ENCODE results near the gene TRMT112.

TRMT112 gene

DNA sequence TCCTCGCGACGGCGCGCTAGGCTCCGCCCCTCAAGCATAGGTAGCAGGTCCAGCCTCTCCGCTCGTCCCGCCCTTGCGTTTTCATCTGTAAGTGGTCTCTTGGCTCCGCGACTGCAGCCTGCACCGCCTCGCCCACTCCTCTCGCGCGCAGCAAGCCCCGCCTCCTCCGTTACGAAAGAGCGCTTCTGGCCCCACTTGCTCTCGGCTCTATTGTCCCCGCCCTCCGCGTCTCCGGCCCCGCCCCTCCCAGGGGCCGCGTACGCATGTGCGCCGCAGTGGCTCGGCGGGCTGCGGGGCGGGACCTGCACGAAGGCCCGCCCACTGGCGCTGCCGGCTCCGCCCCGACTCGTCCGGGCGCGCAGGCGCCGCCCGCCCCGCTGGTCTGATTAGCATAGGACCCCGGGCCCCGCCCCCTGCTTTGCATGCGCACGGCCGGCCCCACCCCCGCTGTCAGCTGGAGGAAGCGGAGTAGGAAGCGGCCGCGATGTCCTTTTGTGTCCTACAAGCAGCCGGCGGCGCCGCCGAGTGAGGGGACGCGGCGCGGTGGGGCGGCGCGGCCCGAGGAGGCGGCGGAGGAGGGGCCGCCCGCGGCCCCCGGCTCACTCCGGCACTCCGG is 12.2 kb downstream of the TRMT112 start, which contains the start of gene ESRRA:
TSS of gene ESRRA (plus strand) at position 450 of the 616 bp plus-strand sequence. CDS start 1,656 bp downstream, outside the sequence.
- peak; percentile 92 for DNase-seq (ENCODE audit: low read depth)
- TF ChIP-seq, protein P1, sequence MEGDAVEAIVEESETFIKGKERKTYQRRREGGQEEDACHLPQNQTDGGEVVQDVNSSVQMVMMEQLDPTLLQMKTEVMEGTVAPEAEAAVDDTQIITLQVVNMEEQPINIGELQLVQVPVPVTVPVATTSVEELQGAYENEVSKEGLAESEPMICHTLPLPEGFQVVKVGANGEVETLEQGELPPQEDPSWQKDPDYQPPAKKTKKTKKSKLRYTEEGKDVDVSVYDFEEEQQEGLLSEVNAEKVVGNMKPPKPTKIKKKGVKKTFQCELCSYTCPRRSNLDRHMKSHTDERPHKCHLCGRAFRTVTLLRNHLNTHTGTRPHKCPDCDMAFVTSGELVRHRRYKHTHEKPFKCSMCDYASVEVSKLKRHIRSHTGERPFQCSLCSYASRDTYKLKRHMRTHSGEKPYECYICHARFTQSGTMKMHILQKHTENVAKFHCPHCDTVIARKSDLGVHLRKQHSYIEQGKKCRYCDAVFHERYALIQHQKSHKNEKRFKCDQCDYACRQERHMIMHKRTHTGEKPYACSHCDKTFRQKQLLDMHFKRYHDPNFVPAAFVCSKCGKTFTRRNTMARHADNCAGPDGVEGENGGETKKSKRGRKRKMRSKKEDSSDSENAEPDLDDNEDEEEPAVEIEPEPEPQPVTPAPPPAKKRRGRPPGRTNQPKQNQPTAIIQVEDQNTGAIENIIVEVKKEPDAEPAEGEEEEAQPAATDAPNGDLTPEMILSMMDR (conservative IDR thresholded peaks at IDR 0.05; ENCODE audit: low read depth, low read length): no peak
- peak within 1 kb of the TSS; percentile 73 for H3K4me3 ChIP-seq (ENCODE audit: low read length)

DNA sequence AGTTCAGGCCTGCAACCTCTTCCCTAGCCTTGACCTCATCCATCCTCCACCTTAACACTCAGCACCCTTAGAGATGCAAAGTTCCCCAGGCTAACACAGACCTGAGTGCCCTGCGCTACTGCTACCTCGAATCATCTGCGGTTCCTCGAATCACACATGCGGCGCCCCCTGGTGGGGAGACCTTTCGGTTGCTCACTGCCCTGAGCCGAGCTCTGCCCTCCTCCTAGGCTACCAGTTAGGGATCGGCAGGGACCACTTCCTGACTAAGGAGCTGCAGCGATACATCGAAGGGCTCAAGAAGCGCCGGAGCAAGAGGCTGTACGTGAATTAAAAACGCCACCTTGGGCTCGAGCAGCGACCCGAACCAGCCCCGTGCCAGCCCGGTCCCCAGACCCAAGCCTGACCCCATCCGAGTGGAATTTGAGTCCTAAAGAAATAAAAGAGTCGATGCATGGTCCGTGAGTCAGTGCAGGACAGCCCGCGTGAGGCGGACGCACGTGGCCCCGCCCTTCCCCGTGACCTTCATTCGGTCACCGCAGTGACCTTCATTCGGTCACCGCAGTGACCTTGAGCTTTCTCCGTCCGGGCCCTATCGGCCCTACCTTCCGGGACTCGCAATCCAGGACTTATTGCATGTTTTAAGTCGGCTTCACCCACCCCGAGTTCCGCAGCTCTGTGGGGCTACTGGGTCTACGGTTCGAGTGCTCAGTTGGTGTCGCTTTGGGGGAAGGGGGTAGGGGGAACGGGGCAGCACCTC is 12.9 kb downstream of the TRMT112 start:
- DNase-seq (ENCODE audit: low read depth): peak; percentile 55
- TF ChIP-seq, protein P1 (conservative IDR thresholded peaks at IDR 0.05; ENCODE audit: low read depth, low read length): peak; percentile 92
- H3K4me3 ChIP-seq (ENCODE audit: low read length): peak overlapping the region; percentile 58

DNA sequence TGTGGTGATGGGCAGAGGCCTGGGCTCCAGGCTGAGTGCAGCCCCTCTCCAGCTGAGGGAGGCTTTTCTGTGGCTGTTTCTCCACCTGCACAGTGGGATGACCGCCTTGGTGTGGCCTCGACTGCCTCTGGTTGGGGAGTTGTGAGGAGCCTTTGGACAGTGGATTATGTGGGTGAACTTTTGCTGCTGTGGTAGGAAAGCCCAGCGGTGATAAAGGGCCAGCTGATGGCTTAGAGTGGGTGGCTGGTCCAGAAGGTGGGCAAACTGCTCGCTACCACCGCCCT is 13.4 kb downstream of the TRMT112 start:
- peak overlapping the region; percentile 58 for H3K4me3 ChIP-seq (ENCODE audit: low read length)
- DNase-seq (ENCODE audit: low read depth): no peak
- TF ChIP-seq, protein P1 (conservative IDR thresholded peaks at IDR 0.05; ENCODE audit: low read depth, low read length): no peak

DNA sequence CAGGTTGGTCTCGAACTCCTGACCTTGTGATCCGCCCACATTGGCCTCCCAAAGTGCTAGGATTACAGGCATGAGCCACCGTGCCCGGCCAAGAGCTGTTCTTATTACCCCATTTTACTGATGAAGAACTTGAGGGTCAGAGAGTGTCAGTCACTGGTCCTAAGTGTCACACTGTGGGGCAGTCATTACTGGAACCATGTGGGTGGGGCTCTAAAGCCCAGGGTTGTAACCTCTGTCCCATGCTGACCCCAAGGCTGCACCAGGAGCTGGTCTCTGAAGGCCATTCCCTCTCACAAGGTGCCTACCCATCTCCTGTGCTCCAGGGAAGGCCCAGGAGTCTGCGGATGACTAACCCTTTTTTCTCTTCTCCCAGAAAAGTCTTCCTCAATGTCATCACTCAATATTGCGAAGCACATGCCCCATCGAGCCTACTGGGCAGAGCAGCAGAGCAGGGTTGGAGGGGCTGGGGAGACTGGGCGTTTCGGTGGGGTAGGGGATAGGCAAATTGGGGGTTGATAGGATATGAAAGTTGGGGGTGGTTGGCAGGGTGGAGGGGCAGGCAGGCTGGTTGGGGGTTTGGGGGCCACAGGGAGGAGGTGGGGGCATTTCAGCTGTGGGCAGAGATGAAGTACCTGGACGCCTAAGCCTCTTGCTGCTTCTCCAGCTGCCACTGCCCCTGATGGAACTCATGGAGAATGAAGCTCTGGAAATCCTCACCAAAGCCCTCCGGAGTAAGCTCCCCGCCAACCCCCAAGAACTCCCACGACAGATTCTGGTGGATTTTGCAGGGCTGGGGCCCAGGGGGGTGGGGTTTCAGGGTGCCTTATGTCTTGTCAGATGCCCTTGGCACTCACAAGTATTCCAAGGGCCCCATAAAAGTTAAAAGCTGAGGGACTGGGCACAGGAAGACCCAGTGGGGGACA is 14.0 kb downstream of the TRMT112 start:
- TF ChIP-seq, protein P1 (conservative IDR thresholded peaks at IDR 0.05; ENCODE audit: low read depth, low read length): no peak
- no peak for DNase-seq (ENCODE audit: low read depth)
- H3K4me3 ChIP-seq (ENCODE audit: low read length): no peak overlapping the region

DNA sequence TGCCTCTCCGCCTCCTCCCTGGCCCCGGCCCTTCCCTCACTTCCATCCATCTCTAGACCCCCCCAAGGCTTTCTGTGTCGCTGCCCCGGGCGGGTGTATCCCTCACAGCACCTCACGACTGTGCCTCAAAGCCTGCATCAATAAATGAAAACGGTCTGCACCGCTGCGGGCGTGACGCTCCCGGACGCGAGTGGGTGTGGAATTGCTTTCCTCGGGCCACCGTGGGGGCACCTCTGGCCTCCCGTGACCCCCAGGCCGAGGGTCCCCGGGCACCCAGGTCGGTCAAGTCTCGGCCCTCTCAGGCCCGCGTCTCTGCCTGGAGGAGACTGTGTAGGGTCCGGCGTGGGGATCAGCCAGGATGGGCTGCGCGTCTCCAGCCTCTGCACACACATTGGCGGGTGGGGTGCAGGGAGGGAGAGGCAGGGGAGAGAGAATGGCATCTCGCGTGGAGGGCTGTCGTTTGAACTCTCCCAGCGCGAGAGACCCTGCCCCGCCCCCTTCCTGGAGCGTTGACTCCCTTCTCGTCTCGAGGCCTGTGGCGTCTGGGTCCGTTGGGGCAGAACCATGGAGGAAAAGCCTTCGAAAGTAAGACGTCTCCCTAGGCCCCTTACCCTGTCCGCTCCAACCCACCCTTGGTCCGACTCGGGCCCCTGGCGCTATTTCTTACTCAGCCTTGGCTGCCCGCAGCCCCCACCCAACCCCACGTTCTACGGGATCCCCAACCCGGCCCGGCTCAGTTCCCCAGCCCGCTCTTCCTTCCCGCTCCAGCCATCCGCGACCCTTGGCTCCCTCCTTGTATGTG is 17.3 kb downstream of the TRMT112 start, which contains the start of gene CATSPERZ:
TSS of gene CATSPERZ (plus strand) at position 512 of the 802 bp plus-strand sequence. CDS start at position 565, 53 bp downstream.
- DNase-seq (ENCODE audit: low read depth): no peak
- TF ChIP-seq, protein P1 (conservative IDR thresholded peaks at IDR 0.05; ENCODE audit: low read depth, low read length): no peak
- H3K4me3 ChIP-seq (ENCODE audit: low read length): peak within 1 kb of the TSS; percentile 26
